HepG2 (cell line): Measurements from ENCODE around the gene BCL11B. TPM values are rescaled to one million over a fixed set of nuclear protein-coding genes. Genes with fewer than 3 reads are reported as not detected.

Experiments used
- DPF2 ChIP-seq: sonication (generic); formaldehyde crosslinking; IDR thresholded peaks from 2 replicates; pipeline ENCODE4 v1.4.0; 2020; ENCODE audit warnings: mild to moderate bottlenecking, low read depth, missing genetic modification reagents, borderline replicate concordance
- ETV6 ChIP-seq: sonication (generic); formaldehyde crosslinking; conservative IDR thresholded peaks from 2 replicates; pipeline ENCODE4 v1.4.0; 2020; ENCODE audit warnings: missing genetic modification reagents
- GTF3A ChIP-seq: sonication (generic); formaldehyde crosslinking; conservative IDR thresholded peaks from 2 replicates; pipeline ENCODE4 v1.4.0; 2020; ENCODE audit warnings: mild to moderate bottlenecking, missing genetic modification reagents
- HNF4G ChIP-seq, 2 experiments: sonication (generic) in 1 of 2; formaldehyde crosslinking in 1 of 2; IDR thresholded peaks; 2 replicates each; pipeline versions ENCODE4 v1.4.0 to v1.6.1; 2011 to 2020; ENCODE audit warnings: borderline replicate concordance in 2 of 2, low read depth in 2 of 2, mild to moderate bottlenecking in 2 of 2, low read length in 1 of 2, missing genetic modification reagents in 1 of 2, moderate library complexity in 1 of 2
- HOXD1 ChIP-seq: sonication (generic); formaldehyde crosslinking; IDR thresholded peaks from 2 replicates; pipeline ENCODE4 v1.5.0; 2020; ENCODE audit warnings: missing genetic modification reagents
- NCOR1 ChIP-seq: fragments of 200-600 bp; sonication (generic); IDR thresholded peaks from 2 replicates; pipeline ENCODE4 v1.7.0; 2017; ENCODE audit warnings: antibody characterized with exemption, low read length, borderline replicate concordance
- ONECUT2 ChIP-seq: sonication (generic); formaldehyde crosslinking; IDR thresholded peaks from 2 replicates; pipeline ENCODE4 v1.4.0; 2020; ENCODE audit warnings: missing genetic modification reagents
- PHF5A ChIP-seq: IDR thresholded peaks from one replicate; pipeline ENCODE4 v1.6.1; 2018; ENCODE audit warnings: low read depth, missing genetic modification reagents; ENCODE audit not compliant: unreplicated experiment
- PRMT3 ChIP-seq: sonication (generic); formaldehyde crosslinking; IDR thresholded peaks from 2 replicates; pipeline ENCODE4 v1.8.1; 2022; ENCODE audit warnings: low read depth, mild to moderate bottlenecking, moderate library complexity, missing genetic modification reagents, borderline replicate concordance
- RNF2 ChIP-seq: fragments of 450-650 bp; conservative IDR thresholded peaks from 2 replicates; pipeline ENCODE4 v1.6.1; 2016; ENCODE audit warnings: low read depth
- SSRP1 ChIP-seq: IDR thresholded peaks from 2 replicates; pipeline ENCODE4 v1.6.1; 2016; ENCODE audit warnings: control low read depth
- STAT5B ChIP-seq: sonication (generic); formaldehyde crosslinking; IDR thresholded peaks from 2 replicates; pipeline ENCODE4 v1.4.0; 2020; ENCODE audit warnings: missing genetic modification reagents
- TMF1 ChIP-seq: sonication (generic); formaldehyde crosslinking; IDR thresholded peaks from 2 replicates; pipeline ENCODE4 v1.8.1; 2022; ENCODE audit warnings: low read depth, missing genetic modification reagents
- ZBTB1 ChIP-seq: sonication (generic); formaldehyde crosslinking; IDR thresholded peaks from 2 replicates; pipeline ENCODE4 v1.4.0; 2020; ENCODE audit warnings: missing genetic modification reagents, borderline replicate concordance
- ZFP37 ChIP-seq: sonication (generic); formaldehyde crosslinking; IDR thresholded peaks from 2 replicates; pipeline ENCODE4 v1.4.0; 2020; ENCODE audit warnings: missing genetic modification reagents, borderline replicate concordance
- ZNF296 ChIP-seq: sonication (generic); formaldehyde crosslinking; conservative IDR thresholded peaks from 2 replicates; pipeline ENCODE4 v1.5.0; 2020; ENCODE audit warnings: mild to moderate bottlenecking, missing genetic modification reagents
- ZNF556 ChIP-seq: sonication (generic); formaldehyde crosslinking; IDR thresholded peaks from 2 replicates; pipeline ENCODE4 v1.4.0; 2020; ENCODE audit warnings: mild to moderate bottlenecking, missing genetic modification reagents, borderline replicate concordance
- ZNF644 ChIP-seq: IDR thresholded peaks from 2 replicates; pipeline ENCODE4 v1.6.1; 2016; ENCODE audit warnings: low read depth
- ZNF761 ChIP-seq: sonication (generic); formaldehyde crosslinking; conservative IDR thresholded peaks from 2 replicates; pipeline ENCODE4 v1.4.0; 2020; ENCODE audit warnings: mild to moderate bottlenecking, missing genetic modification reagents
- ZNF792 ChIP-seq: IDR thresholded peaks from 2 replicates; pipeline ENCODE4 v1.6.1; 2016
- ZSCAN12 ChIP-seq: sonication (generic); formaldehyde crosslinking; IDR thresholded peaks from 2 replicates; pipeline ENCODE4 v1.9.0; 2021; ENCODE audit warnings: mild to moderate bottlenecking, missing genetic modification reagents
- polyA plus RNA-seq, 8 experiments: library from polyadenylated mRNA; depleted of rRNA in 3 of 8; stranded (reverse) in 7 of 8; unstranded in 1 of 8; fragments of >200 nt; fragmentation: Illumina TruSeq in 4 of 8; extraction: Trizol in 4 of 8; gene quantifications; 2 replicates each; pipeline versions ENCODE4 v1.2.1 to v1.2.3, GENCODE V29; 2011 to 2016; ENCODE audit warnings: low read depth in 4 of 8, missing spikeins in 1 of 8, mixed read lengths in 1 of 8; ENCODE audit not compliant: insufficient read depth in 1 of 8
- total RNA-seq, 5 experiments: library from RNA; depleted of rRNA; stranded (reverse); fragments of >200 nt; fragmentation: Illumina TruSeq; extraction: Trizol; gene quantifications; 2 replicates each; pipeline ENCODE4 v1.2.3, GENCODE V29; 2016; ENCODE audit warnings: low read depth in 1 of 5
- TF ChIP-seq, protein P1 (sequence below): sonication (generic); formaldehyde crosslinking; conservative IDR thresholded peaks from 2 replicates; pipeline ENCODE4 v1.4.0; 2020; ENCODE audit warnings: mild to moderate bottlenecking, missing genetic modification reagents, moderate library complexity
- TF ChIP-seq, protein P2 (sequence below): sonication (generic); formaldehyde crosslinking; IDR thresholded peaks from 2 replicates; pipeline ENCODE4 v1.8.1; 2023; ENCODE audit warnings: mild to moderate bottlenecking, missing genetic modification reagents
- TF ChIP-seq, protein P3 (sequence below): sonication (generic); formaldehyde crosslinking; IDR thresholded peaks from 2 replicates; pipeline ENCODE4 v1.8.0; 2022; ENCODE audit warnings: missing genetic modification reagents, low read depth, mild to moderate bottlenecking, borderline replicate concordance

BCL11B gene
- total and polyA plus RNA-seq, 2 of the 13 experiments (the other 11 are each of a cell fraction or from before 2014, with no cell fraction given): not detected

DNA sequence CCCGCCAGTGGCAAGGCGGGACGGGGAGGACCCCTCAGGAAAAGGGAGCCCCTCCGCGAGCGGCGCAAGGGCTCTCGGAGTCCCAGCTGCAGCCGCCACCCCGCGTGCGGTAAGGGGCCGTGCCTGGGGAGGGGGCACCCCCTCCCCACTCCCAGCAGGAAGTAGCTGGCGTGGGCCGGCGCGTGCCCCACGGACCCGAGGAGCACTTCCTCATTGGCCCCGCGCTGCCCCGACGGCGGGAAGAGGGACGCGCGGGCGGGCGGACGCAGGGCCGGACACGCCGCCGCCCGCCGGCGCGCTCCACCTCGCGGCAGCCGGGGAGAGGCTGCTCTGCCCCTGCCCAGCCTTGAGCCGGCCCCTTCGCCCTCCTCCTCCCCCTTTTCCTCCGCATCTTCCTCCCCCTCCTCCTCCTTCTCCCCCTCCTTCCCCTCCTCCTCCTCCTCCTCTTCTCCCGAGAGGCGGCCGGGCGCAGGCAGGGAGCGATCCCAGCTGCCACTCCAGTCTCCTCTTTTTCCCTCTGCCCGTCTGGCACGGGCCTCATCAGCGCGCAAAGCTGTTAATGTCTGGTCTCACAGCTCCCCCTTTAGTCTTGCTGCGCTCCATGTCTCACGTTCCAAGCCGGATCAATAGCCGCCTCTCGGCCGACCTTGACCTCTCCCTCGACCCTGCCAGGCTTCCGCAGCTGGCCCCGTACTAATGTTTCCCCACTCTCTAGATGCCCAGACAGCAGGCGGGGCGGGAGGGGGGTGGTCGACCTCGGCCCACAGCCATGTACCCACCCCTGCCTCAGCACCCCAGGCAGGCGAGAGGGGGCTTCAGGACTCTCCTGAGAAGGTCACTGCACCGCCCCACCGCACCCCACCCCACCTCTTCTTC, 2.6 kb upstream of the BCL11B start (continued):
- TF ChIP-seq, protein P1, sequence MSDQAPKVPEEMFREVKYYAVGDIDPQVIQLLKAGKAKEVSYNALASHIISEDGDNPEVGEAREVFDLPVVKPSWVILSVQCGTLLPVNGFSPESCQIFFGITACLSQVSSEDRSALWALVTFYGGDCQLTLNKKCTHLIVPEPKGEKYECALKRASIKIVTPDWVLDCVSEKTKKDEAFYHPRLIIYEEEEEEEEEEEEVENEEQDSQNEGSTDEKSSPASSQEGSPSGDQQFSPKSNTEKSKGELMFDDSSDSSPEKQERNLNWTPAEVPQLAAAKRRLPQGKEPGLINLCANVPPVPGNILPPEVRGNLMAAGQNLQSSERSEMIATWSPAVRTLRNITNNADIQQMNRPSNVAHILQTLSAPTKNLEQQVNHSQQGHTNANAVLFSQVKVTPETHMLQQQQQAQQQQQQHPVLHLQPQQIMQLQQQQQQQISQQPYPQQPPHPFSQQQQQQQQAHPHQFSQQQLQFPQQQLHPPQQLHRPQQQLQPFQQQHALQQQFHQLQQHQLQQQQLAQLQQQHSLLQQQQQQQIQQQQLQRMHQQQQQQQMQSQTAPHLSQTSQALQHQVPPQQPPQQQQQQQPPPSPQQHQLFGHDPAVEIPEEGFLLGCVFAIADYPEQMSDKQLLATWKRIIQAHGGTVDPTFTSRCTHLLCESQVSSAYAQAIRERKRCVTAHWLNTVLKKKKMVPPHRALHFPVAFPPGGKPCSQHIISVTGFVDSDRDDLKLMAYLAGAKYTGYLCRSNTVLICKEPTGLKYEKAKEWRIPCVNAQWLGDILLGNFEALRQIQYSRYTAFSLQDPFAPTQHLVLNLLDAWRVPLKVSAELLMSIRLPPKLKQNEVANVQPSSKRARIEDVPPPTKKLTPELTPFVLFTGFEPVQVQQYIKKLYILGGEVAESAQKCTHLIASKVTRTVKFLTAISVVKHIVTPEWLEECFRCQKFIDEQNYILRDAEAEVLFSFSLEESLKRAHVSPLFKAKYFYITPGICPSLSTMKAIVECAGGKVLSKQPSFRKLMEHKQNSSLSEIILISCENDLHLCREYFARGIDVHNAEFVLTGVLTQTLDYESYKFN (CRISPR knock-in tag): peak; percentile 68
- TF ChIP-seq ETV6 (CRISPR knock-in tag) (no peak), ZSCAN12 (CRISPR knock-in tag) (no peak), DPF2 (CRISPR knock-in tag) (0 out of 2 replicates have a peak, but pooled peaks have one; percentile 34), ZNF556 (CRISPR knock-in tag) (peak; percentile 43; the same call in 1 of the 2 replicates), NCOR1 (peak; percentile 57; the same call in 1 of the 2 replicates), ZBTB1 (CRISPR knock-in tag) (no peak), HOXD1 (CRISPR knock-in tag) (no peak), ZNF296 (CRISPR knock-in tag) (0 out of 2 replicates have a peak, but pooled peaks have one; percentile 26), SSRP1 (CRISPR knock-in tag) (no peak), PHF5A (CRISPR knock-in tag) (no peak), HNF4G (IDR thresholded peaks at IDR 0.05; ENCODE audit: borderline replicate concordance, low read depth, low read length) (no peak), HNF4G (CRISPR knock-in tag; IDR thresholded peaks at IDR 0.05; ENCODE audit: borderline replicate concordance, low read depth) (no peak), STAT5B (CRISPR knock-in tag) (no peak), GTF3A (no peak), TMF1 (CRISPR knock-in tag) (0 out of 2 replicates have a peak, but pooled peaks have one; percentile 40), ZNF792 (no peak), ZNF761 (CRISPR knock-in tag) (no peak), ONECUT2 (CRISPR knock-in tag) (peak; percentile 94), PRMT3 (CRISPR knock-in tag) (no peak), ZFP37 (CRISPR knock-in tag) (no peak), ZNF644 (CRISPR knock-in tag) (no peak), RNF2 (no peak)
- TF ChIP-seq, protein P2, sequence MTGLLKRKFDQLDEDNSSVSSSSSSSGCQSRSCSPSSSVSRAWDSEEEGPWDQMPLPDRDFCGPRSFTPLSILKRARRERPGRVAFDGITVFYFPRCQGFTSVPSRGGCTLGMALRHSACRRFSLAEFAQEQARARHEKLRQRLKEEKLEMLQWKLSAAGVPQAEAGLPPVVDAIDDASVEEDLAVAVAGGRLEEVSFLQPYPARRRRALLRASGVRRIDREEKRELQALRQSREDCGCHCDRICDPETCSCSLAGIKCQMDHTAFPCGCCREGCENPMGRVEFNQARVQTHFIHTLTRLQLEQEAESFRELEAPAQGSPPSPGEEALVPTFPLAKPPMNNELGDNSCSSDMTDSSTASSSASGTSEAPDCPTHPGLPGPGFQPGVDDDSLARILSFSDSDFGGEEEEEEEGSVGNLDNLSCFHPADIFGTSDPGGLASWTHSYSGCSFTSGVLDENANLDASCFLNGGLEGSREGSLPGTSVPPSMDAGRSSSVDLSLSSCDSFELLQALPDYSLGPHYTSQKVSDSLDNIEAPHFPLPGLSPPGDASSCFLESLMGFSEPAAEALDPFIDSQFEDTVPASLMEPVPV (CRISPR knock-in tag): no peak
- TF ChIP-seq, protein P3, sequence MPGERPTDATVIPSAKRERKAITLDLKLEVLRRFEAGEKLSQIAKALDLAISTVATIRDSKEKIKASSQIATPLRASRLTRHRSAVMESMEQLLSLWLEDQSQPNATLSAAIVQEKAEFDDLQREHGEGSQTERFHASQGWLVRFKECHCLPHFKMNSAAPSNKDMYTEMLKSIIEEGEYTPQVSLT (CRISPR knock-in tag): no peak
